ENCODE data around the gene RABGAP1.

DNA sequence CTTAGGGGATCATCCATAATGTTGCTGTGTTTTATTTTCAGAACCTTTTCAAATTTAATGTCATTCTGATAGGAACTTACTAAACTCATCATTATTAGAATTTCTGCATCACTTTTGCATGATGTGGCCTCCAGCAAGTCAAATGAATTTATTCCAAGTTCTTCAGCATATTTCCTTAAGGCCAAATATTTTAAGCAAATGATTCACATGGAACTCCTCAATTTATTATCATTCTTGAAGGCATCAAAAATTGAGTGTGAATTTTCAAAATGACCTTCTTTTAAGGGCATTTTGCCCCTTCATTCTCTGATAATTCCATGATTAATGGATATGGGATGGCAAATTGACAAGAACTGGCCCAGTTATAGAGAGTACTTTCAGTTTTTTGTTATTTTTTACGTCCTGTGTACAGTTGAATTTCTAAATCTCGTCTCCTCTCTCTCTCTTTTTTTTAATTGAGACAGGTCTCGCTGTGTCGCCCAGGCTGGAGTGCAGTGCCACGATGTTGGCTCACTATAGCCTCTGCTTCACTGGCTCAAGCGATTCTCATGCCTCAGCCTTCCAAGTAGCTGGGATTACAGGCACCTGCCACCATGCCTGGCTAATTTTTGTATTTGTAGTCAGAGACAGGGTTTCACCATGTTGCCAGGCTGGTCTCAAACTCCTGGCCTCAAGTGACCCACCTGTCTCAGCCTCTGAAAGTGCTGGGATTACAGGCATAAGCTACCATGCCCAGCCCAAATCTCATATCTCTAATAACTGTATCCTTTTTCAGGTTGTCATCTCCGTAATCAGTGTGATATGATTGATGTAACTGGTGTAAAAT lies 121.7 kb downstream of the RABGAP1 start:
- TF ChIP-seq, protein P1, sequence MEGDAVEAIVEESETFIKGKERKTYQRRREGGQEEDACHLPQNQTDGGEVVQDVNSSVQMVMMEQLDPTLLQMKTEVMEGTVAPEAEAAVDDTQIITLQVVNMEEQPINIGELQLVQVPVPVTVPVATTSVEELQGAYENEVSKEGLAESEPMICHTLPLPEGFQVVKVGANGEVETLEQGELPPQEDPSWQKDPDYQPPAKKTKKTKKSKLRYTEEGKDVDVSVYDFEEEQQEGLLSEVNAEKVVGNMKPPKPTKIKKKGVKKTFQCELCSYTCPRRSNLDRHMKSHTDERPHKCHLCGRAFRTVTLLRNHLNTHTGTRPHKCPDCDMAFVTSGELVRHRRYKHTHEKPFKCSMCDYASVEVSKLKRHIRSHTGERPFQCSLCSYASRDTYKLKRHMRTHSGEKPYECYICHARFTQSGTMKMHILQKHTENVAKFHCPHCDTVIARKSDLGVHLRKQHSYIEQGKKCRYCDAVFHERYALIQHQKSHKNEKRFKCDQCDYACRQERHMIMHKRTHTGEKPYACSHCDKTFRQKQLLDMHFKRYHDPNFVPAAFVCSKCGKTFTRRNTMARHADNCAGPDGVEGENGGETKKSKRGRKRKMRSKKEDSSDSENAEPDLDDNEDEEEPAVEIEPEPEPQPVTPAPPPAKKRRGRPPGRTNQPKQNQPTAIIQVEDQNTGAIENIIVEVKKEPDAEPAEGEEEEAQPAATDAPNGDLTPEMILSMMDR (IDR thresholded peaks at IDR 0.05; ENCODE audit: insufficient read depth, low read depth, low read length), result no peak
- TF ChIP-seq EZH2 (IDR thresholded peaks at IDR 0.05; ENCODE audit: insufficient read depth, low read length), result no peak

Measured in astrocyte (in vitro differentiated cells and primary cell).